Esophagus (tissue), 2 donors: ENCODE measurements around the gene ZDHHC1. TPM values are rescaled to one million over a fixed set of nuclear protein-coding genes. Genes with fewer than 3 reads are reported as not detected.
"Not testable (repeated sequence)": the region's sequence is repeated elsewhere in the genome, so short reads cannot be mapped to it uniquely, and the experiment has no call there.

Source experiments
- H3K27ac ChIP-seq, 2 donors: one replicate each; pipeline ENCODE4 v1.5.1; 2013; ENCODE audit warnings: low read depth in 2 of 2, mild to moderate bottlenecking in 2 of 2, inconsistent platforms in 1 of 2, low read length in 1 of 2, moderate library complexity in 1 of 2
- H3K27me3 ChIP-seq, 2 donors: one replicate each; pipeline ENCODE4 v1.6.1; 2013; ENCODE audit warnings: low read length in 2 of 2, control low read depth in 1 of 2, mild to moderate bottlenecking in 1 of 2; ENCODE audit not compliant: insufficient read depth in 2 of 2, control insufficient read depth in 1 of 2
- H3K36me3 ChIP-seq, 2 donors: one replicate each; pipeline ENCODE4 v1.6.1; 2013; ENCODE audit warnings: low read length in 1 of 2; ENCODE audit not compliant: control insufficient read depth in 2 of 2, insufficient read depth in 2 of 2
- H3K4me1 ChIP-seq, 2 donors: one replicate each; pipeline ENCODE4 v1.6.1; 2013; ENCODE audit warnings: low read length in 1 of 2; ENCODE audit not compliant: control insufficient read depth in 2 of 2, insufficient read depth in 2 of 2
- H3K4me3 ChIP-seq, 2 donors: one replicate each; pipeline ENCODE4 v1.5.1; 2013; ENCODE audit warnings: low read length in 2 of 2, mild to moderate bottlenecking in 2 of 2, low read depth in 1 of 2, moderate library complexity in 1 of 2
- H3K9me3 ChIP-seq, 2 donors: one replicate each; pipeline ENCODE4 v1.6.1; 2013; ENCODE audit warnings: mild to moderate bottlenecking in 2 of 2, low read depth in 1 of 2, low read length in 1 of 2, moderate library complexity in 1 of 2; ENCODE audit not compliant: control insufficient read depth in 2 of 2, insufficient read depth in 1 of 2
- WGBS, 2 donors: extraction: QIAGEN DNeasy Blood & Tissue Kit; methylation state at CpG; one replicate each; pipeline ENCODE4 v1.1.7; 2013; 5-methylcytosine and 5-hydroxymethylcytosine counted together
- polyA plus RNA-seq, 2 donors: library from polyadenylated mRNA; stranded (reverse); fragments of 200-250 nt; gene quantifications; one replicate each; pipeline ENCODE4 v1.2.3, GENCODE V29; 2013
- donor health status: healthy with polysubstance abuse.
- donor health status: Bipolar disorder and iron deficiency.

ZDHHC1 gene
- polyA plus RNA-seq, 2 donors: 3.3 to 4.7 TPM

GRCh38 chr16:67352463-67352862, 63.8 kb downstream of the ZDHHC1 start:
- not testable (repeated sequence) for H3K36me3 ChIP-seq, H3K9me3 ChIP-seq, H3K4me3 ChIP-seq, H3K27me3 ChIP-seq, H3K27ac ChIP-seq, H3K4me1 ChIP-seq
- 98% methylated on average over 3 of the region's 3 CpGs for WGBS, 2 donors

GRCh38 chr16:67350324-67350723, 66.0 kb downstream of the ZDHHC1 start:
- no peaks in the 10 kb centered on the region for H3K27me3 ChIP-seq
- 96 to 99% methylated on average over 1 of the region's 1 CpG for WGBS, 2 donors
- H3K9me3 ChIP-seq: no peaks in the 10 kb centered on the region

GRCh38 chr16:67349172-67349571, 67.1 kb downstream of the ZDHHC1 start:
- no peaks in the 10 kb centered on the region for H3K36me3 ChIP-seq
- H3K9me3 ChIP-seq: no peaks in the 10 kb centered on the region
- no peak overlapping the region for H3K27ac ChIP-seq
- no peaks in the 10 kb centered on the region for H3K4me1 ChIP-seq
- no peaks in the 10 kb centered on the region for H3K27me3 ChIP-seq
- no peak overlapping the region for H3K4me3 ChIP-seq

More at GRCh38 chr16:67350324-67350723, 66.0 kb downstream of the ZDHHC1 start:
- Histone ChIP-seq H3K4me3 (no peak overlapping the region), H3K4me1 (no peaks in the 10 kb centered on the region), H3K36me3 (no peaks in the 10 kb centered on the region), H3K27ac (no peak overlapping the region)

GRCh38 chr16:67346341-67346740, 69.9 kb downstream of the ZDHHC1 start:
- H3K36me3 ChIP-seq: no peaks in the 10 kb centered on the region
- H3K4me3 ChIP-seq: no peak overlapping the region
- no peaks in the 10 kb centered on the region for H3K9me3 ChIP-seq
- 68 to 74% methylated on average over 3 of the region's 3 CpGs for WGBS, 2 donors
- H3K27ac ChIP-seq: no peak overlapping the region
- no peaks in the 10 kb centered on the region for H3K27me3 ChIP-seq
- H3K4me1 ChIP-seq: no peaks in the 10 kb centered on the region

GRCh38 chr16:67345401-67345800, 70.9 kb downstream of the ZDHHC1 start:
- H3K27me3 ChIP-seq: no peaks in the 10 kb centered on the region
- no peak overlapping the region for H3K27ac ChIP-seq
- 37 to 57% methylated on average over 1 of the region's 1 CpG for WGBS, 2 donors
- no peaks in the 10 kb centered on the region for H3K9me3 ChIP-seq
- H3K36me3 ChIP-seq: no peaks in the 10 kb centered on the region
- no peak overlapping the region for H3K4me3 ChIP-seq
- no peaks in the 10 kb centered on the region for H3K4me1 ChIP-seq

Other genes with a start within 250 kb of the ZDHHC1 start
- 10 to 100 TPM; 36.7 to 59.0 TPM for gene NOL3, start 245.9 kb downstream of the ZDHHC1 start, polyA plus RNA-seq
- 10 to 100 TPM; 18.2 to 30.5 TPM for gene MATCAP1, start 232.5 kb downstream of the ZDHHC1 start, polyA plus RNA-seq
- gene EXOC3L1, start 226.3 kb downstream of the ZDHHC1 start, polyA plus RNA-seq: 1 to 10 TPM; 1.2 to 1.5 TPM
- gene E2F4, start 224.3 kb downstream of the ZDHHC1 start, polyA plus RNA-seq: 10 to 100 TPM; 49.1 to 53.0 TPM
- gene ELMO3, start 217.3 kb downstream of the ZDHHC1 start, polyA plus RNA-seq: 10 to 100 TPM; 21.5 to 23.7 TPM
- 10 to 100 TPM; 73.4 to 83.1 TPM for gene TMEM208, start 189.3 kb downstream of the ZDHHC1 start, polyA plus RNA-seq
- 10 to 100 TPM in 1 of 2 donors, 1 to 10 TPM in 1; 6.3 to 11.4 TPM for gene FHOD1, start 169.0 kb downstream of the ZDHHC1 start, polyA plus RNA-seq
- gene SLC9A5, start 167.5 kb downstream of the ZDHHC1 start, polyA plus RNA-seq: under 1 TPM; 0.11 to 0.43 TPM
- gene PLEKHG4, start 136.9 kb downstream of the ZDHHC1 start, polyA plus RNA-seq: 10 to 100 TPM in 1 of 2 donors, 1 to 10 TPM in 1; 8.9 to 13.3 TPM
- gene KCTD19, start 89.7 kb downstream of the ZDHHC1 start, polyA plus RNA-seq: not detected
- gene LRRC36, start 89.7 kb downstream of the ZDHHC1 start, polyA plus RNA-seq: under 1 TPM in 1 of 2 donors, not detected in 1; 0.02 TPM
- 10 to 100 TPM; 15.2 to 39.0 TPM for gene TPPP3, start 23.0 kb downstream of the ZDHHC1 start, polyA plus RNA-seq
- gene HSD11B2, start 14.6 kb upstream of the ZDHHC1 start, polyA plus RNA-seq: 10 to 100 TPM; 10.7 to 15.2 TPM
- gene ATP6V0D1, start 64.7 kb upstream of the ZDHHC1 start, polyA plus RNA-seq: 10 to 100 TPM; 17.0 to 78.1 TPM
- gene AGRP, start 67.1 kb upstream of the ZDHHC1 start, polyA plus RNA-seq: not detected
- gene RIPOR1, start 112.4 kb upstream of the ZDHHC1 start, polyA plus RNA-seq: 10 to 100 TPM; 12.7 to 14.9 TPM
- gene CTCF, start 146.0 kb upstream of the ZDHHC1 start, polyA plus RNA-seq: 10 to 100 TPM; 16.9 to 21.3 TPM
- gene CARMIL2, start 228.7 kb upstream of the ZDHHC1 start, polyA plus RNA-seq: 1 to 10 TPM; 1.2 to 4.3 TPM
- gene ACD, start 243.8 kb upstream of the ZDHHC1 start, polyA plus RNA-seq: 10 to 100 TPM in 1 of 2 donors, 1 to 10 TPM in 1; 6.7 to 10.3 TPM
- gene PARD6A, start 244.5 kb upstream of the ZDHHC1 start, polyA plus RNA-seq: 1 to 10 TPM; 1.2 to 1.7 TPM